ENCODE results near the gene LMTK2.

- no peak for TF ChIP-seq CTCF (conservative IDR thresholded peaks at IDR 0.05 in 1 of 2, IDR thresholded peaks at IDR 0.05 in 1 of 2; ENCODE audit: low read depth in 1 of 2, low read length in 2 of 2)
- no peak for TF ChIP-seq EZH2 (IDR thresholded peaks at IDR 0.05; ENCODE audit: low read length, missing control alignments)
Observed at GRCh38 chr7:98084631-98085030, 22.0 kb upstream of the LMTK2 start.

All from fibroblast of lung (primary cell).